Vagina (tissue), 2 donors: Measurements from ENCODE around the gene RNF213. TPM values are rescaled to one million over a fixed set of nuclear protein-coding genes. Genes with fewer than 3 reads are reported as not detected.

Experiments
- DNase-seq, 2 donors: peaks; one replicate each; pipeline ENCODE4 v3.0.0-alpha.2; 2017; ENCODE audit errors: extremely low spot score in 2 of 2
- H3K27ac ChIP-seq: fragments of 200-600 bp; sonication (generic); one replicate; pipeline ENCODE4 v1.5.1; 2019
- H3K27me3 ChIP-seq: fragments of 200-600 bp; sonication (generic); one replicate; pipeline ENCODE4 v1.5.1; 2019
- H3K36me3 ChIP-seq, 2 donors: fragments of 200-600 bp; sonication (generic); one replicate each; pipeline ENCODE4 v1.5.1; 2017 to 2019
- H3K4me1 ChIP-seq: fragments of 200-600 bp; sonication (generic); one replicate; pipeline ENCODE4 v1.5.1; 2019
- H3K4me3 ChIP-seq, 2 donors: fragments of 200-600 bp; sonication (generic); 1 replicate in 1 of 2; 2 replicates in 1 of 2; pipeline ENCODE4 v1.5.1; 2016 to 2019
- H3K9me3 ChIP-seq: fragments of 200-600 bp; sonication (generic); one replicate; pipeline ENCODE4 v1.5.1; 2019
- POLR2A ChIP-seq, 2 donors: fragments of 450-650 bp; IDR thresholded peaks; one replicate each; pipeline ENCODE4 v1.6.1; 2017; ENCODE audit warnings: antibody characterized with exemption in 2 of 2, mild to moderate bottlenecking in 2 of 2, moderate library complexity in 2 of 2
- POLR2AphosphoS5 ChIP-seq, 2 donors: sonication (generic); formaldehyde crosslinking; IDR thresholded peaks; one replicate each; pipeline ENCODE4 v1.9.0; 2017; ENCODE audit warnings: antibody characterized with exemption in 2 of 2, mild to moderate bottlenecking in 2 of 2, low read depth in 1 of 2; ENCODE audit not compliant: insufficient read depth in 1 of 2
- intact Hi-C: fragments of 100-400 bp; cut with DNase I; formaldehyde crosslinking; loops from one replicate; pipeline ENCODE4 v1.15.1; 2023
- total RNA-seq: library from RNA; depleted of rRNA; stranded (reverse); fragments of >200 nt; gene quantifications from one replicate; pipeline ENCODE4 v1.2.3, GENCODE V29; 2016
- TF ChIP-seq, protein P1 (sequence below), 3 experiments: fragments of 450-650 bp in 2 of 3; fragments of 200-600 bp in 1 of 3; sonication (generic) in 1 of 3; IDR thresholded peaks; one replicate each; pipeline ENCODE4 v1.5.1; 2017 to 2019; ENCODE audit warnings: antibody characterized with exemption in 3 of 3, mild to moderate bottlenecking in 2 of 3, moderate library complexity in 2 of 3

RNF213 gene
- total RNA-seq, 1 donor from 2014 or later: 144 TPM

DNA sequence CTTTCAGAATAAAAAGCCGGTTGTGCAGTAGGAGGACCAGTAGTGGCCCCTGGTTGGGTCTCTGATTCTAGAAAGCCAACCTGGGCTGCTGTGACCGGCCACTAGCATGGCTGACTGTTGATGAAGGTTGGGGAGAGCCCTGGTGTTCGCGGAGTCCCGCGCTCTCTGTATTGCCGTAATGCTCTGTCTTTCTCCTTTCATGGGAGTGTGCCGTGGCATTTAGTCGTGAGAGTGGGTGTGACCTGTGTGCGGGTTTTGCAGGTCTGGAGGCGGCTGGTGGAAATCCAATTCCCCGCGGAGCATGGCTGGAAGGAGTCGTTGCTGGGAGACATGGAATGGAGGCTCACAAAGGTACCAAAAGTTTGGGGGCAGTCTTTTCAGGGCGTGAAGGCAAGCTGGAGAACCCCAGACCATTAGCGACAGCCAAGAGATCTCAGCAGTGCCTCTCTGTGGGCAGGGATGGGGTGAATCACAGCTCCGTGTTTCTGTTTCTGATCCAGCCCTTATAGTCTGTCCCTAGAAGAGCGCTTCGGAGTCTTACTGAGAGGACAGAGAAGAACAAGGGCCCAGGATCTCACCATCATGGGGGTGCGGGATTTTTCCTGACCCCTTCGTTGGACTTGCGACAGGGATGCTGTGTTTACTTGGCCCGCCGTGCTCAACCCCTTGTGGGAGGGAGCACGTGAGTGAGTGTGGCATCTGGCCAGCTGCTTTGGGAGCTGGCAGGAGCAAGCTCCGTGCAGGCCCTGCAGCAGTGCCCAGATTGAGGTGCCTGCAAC is 56.5 kb downstream of the RNF213 start:
- intact Hi-C loops: no loop called here
- Histone ChIP-seq H3K27me3 (no peaks in the 10 kb centered on the region), H3K27ac (no peak overlapping the region), H3K4me1 (no peaks in the 10 kb centered on the region), H3K4me3 (no peak overlapping the region), H3K9me3 (no peaks in the 10 kb centered on the region), H3K36me3 (peaks cover 0 to 63% of the 10 kb centered on the region in 2 donors)
- TF ChIP-seq, protein P1, sequence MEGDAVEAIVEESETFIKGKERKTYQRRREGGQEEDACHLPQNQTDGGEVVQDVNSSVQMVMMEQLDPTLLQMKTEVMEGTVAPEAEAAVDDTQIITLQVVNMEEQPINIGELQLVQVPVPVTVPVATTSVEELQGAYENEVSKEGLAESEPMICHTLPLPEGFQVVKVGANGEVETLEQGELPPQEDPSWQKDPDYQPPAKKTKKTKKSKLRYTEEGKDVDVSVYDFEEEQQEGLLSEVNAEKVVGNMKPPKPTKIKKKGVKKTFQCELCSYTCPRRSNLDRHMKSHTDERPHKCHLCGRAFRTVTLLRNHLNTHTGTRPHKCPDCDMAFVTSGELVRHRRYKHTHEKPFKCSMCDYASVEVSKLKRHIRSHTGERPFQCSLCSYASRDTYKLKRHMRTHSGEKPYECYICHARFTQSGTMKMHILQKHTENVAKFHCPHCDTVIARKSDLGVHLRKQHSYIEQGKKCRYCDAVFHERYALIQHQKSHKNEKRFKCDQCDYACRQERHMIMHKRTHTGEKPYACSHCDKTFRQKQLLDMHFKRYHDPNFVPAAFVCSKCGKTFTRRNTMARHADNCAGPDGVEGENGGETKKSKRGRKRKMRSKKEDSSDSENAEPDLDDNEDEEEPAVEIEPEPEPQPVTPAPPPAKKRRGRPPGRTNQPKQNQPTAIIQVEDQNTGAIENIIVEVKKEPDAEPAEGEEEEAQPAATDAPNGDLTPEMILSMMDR (IDR thresholded peaks at IDR 0.05): no peak
- TF ChIP-seq POLR2AphosphoS5 (IDR thresholded peaks at IDR 0.05; ENCODE audit: insufficient read depth in 1 of 2, low read depth in 1 of 2) (no peak), POLR2A (IDR thresholded peaks at IDR 0.05) (no peak)
- DNase-seq: no peak

DNA sequence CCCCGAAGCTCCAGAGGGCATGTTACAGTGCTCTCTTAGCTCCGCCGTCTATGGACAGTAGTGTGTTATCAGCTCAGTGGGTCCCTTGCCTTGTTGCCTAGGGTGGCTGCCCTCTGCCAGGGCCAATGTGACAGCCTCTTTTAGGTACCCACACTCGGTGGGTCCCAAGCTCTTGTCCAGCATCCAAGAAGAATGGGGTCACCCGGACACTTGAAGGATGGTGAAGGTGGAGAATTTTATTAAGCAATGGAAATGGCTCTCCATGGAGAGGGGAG is 57.0 kb downstream of the RNF213 start:
- H3K27me3 ChIP-seq: no peaks in the 10 kb centered on the region
- intact Hi-C loops: no loop called here
- DNase-seq: no peak
- TF ChIP-seq POLR2A (IDR thresholded peaks at IDR 0.05) (no peak), POLR2AphosphoS5 (IDR thresholded peaks at IDR 0.05; ENCODE audit: insufficient read depth in 1 of 2, low read depth in 1 of 2) (no peak)
- TF ChIP-seq, protein P1 (IDR thresholded peaks at IDR 0.05): no peak
- no peak overlapping the region for H3K27ac ChIP-seq
- H3K4me3 ChIP-seq: no peak overlapping the region
- H3K9me3 ChIP-seq: no peaks in the 10 kb centered on the region
- no peaks in the 10 kb centered on the region for H3K4me1 ChIP-seq
- peaks cover 0 to 65% of the 10 kb centered on the region in 2 donors for H3K36me3 ChIP-seq

DNA sequence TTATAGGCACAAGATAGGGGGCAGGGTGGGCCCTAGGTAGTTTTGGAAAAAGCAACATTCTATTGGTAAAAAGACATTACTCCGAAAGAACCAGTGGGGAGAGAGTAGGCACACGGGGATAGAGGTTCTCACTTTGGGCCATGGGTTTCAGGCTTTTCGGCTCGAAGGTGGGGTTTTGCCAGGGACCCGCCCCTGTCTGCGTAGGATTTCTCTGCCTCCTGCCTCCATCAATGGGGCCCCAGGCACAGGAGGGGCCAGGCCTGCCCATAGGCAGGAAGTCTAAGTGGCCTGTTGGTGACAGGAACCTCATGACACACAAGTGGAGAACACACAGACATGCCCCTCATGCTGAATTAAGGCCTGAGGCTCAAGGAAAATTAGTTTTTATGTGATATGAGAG is 57.5 kb downstream of the RNF213 start:
- no peaks in the 10 kb centered on the region for H3K9me3 ChIP-seq
- TF ChIP-seq, protein P1 (IDR thresholded peaks at IDR 0.05): no peak
- no peak for TF ChIP-seq POLR2A (IDR thresholded peaks at IDR 0.05)
- TF ChIP-seq POLR2AphosphoS5 (IDR thresholded peaks at IDR 0.05; ENCODE audit: insufficient read depth in 1 of 2, low read depth in 1 of 2): no peak
- H3K27ac ChIP-seq: no peak overlapping the region
- H3K27me3 ChIP-seq: no peaks in the 10 kb centered on the region
- peaks cover 0 to 65% of the 10 kb centered on the region in 2 donors for H3K36me3 ChIP-seq
- intact Hi-C loops: no loop called here
- no peak for DNase-seq
- H3K4me3 ChIP-seq: no peak overlapping the region
- no peaks in the 10 kb centered on the region for H3K4me1 ChIP-seq

DNA sequence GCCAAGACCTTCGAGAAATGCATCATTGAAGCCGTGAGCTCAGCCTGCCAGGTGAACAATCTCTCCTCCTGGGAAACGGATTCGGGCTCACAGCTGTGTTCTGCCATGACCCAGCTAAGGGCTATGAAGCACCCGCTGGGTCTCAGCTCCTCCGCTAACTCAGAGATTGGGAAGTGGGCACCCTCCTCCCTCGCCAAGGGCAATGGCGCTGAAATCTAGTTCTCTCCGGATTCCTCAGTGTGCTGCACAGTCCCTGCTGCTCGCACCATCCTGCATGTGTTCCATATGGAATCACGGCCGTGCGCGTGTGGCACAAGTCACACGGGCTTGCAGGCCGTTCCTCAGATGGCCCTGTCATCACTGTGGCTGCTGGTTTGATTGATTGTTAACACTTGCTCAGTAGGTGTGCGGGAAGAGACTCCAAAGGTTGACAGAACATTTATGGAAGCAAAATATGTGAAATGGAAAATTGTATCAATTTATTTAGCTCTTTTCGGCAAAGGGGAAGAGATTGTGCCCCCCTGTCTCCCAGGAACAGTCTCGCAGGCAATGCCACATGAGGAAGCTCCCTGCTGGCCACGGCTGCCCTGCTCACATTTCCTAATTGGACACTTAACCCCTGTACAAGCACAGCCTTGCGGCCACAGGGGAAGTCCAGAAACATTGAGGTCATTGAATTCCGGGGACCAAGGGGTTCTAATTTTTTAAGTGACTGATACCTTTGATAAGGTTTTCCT is 58.8 kb downstream of the RNF213 start:
- Histone ChIP-seq H3K4me3 (no peak overlapping the region), H3K9me3 (no peaks in the 10 kb centered on the region), H3K27me3 (no peaks in the 10 kb centered on the region), H3K4me1 (no peaks in the 10 kb centered on the region), H3K27ac (no peak overlapping the region), H3K36me3 (peaks cover 0 to 62% of the 10 kb centered on the region in 2 donors)
- intact Hi-C loops: no loop called here
- no peak for TF ChIP-seq POLR2AphosphoS5 (IDR thresholded peaks at IDR 0.05; ENCODE audit: insufficient read depth in 1 of 2, low read depth in 1 of 2)
- TF ChIP-seq, protein P1 (IDR thresholded peaks at IDR 0.05): no peak
- TF ChIP-seq POLR2A (IDR thresholded peaks at IDR 0.05): no peak
- no peak for DNase-seq

DNA sequence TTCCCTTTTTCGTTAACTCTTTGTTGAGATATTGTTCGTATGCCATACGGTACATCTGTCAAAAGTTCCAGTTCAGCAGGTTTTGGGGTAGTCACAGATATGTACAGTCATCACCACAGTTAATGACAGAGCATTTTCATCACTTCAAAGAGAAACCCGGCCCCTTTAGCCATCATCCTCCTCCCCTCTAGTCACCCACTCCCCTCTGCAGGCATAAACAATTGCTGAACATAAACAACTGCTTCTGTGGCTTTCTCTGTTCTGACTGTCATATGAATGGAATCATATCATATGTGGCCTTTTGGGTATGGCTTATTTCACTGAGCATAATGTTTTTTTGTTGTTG is 59.3 kb downstream of the RNF213 start:
- Histone ChIP-seq H3K27me3 (no peaks in the 10 kb centered on the region), H3K4me1 (no peaks in the 10 kb centered on the region), H3K4me3 (no peak overlapping the region), H3K9me3 (no peaks in the 10 kb centered on the region), H3K36me3 (peaks cover 0 to 64% of the 10 kb centered on the region in 2 donors), H3K27ac (no peak overlapping the region)
- DNase-seq: no peak
- TF ChIP-seq, protein P1 (IDR thresholded peaks at IDR 0.05): no peak
- no peak for TF ChIP-seq POLR2AphosphoS5 (IDR thresholded peaks at IDR 0.05; ENCODE audit: insufficient read depth in 1 of 2, low read depth in 1 of 2)
- no peak for TF ChIP-seq POLR2A (IDR thresholded peaks at IDR 0.05)
- intact Hi-C loops: no loop called here
